ENCODE measurements around the gene HNF4A.

- TF ChIP-seq FOXM1 (IDR thresholded peaks at IDR 0.05; ENCODE audit: borderline replicate concordance) (no peak), BHLHE40 (IDR thresholded peaks at IDR 0.05; ENCODE audit: borderline replicate concordance) (no peak), SUZ12 (IDR thresholded peaks at IDR 0.05) (no peak), FOXA1 (IDR thresholded peaks at IDR 0.05) (no peak), SP1 (IDR thresholded peaks at IDR 0.05) (no peak), ZNF384 (IDR thresholded peaks at IDR 0.05) (no peak), TARDBP (IDR thresholded peaks at IDR 0.05) (no peak), CTBP1 (IDR thresholded peaks at IDR 0.05; ENCODE audit: borderline replicate concordance) (no peak), NFRKB (IDR thresholded peaks at IDR 0.05) (no peak), ARNT (IDR thresholded peaks at IDR 0.05) (no peak)
Observed at GRCh38 chr20:44475372-44475693, 119.8 kb downstream of the HNF4A start.
